ENCODE measurements around the gene NPLOC4.
A peak's percentile ranks its signal among the peaks of the same experiment; 100 is the strongest.

NPLOC4 gene

DNA sequence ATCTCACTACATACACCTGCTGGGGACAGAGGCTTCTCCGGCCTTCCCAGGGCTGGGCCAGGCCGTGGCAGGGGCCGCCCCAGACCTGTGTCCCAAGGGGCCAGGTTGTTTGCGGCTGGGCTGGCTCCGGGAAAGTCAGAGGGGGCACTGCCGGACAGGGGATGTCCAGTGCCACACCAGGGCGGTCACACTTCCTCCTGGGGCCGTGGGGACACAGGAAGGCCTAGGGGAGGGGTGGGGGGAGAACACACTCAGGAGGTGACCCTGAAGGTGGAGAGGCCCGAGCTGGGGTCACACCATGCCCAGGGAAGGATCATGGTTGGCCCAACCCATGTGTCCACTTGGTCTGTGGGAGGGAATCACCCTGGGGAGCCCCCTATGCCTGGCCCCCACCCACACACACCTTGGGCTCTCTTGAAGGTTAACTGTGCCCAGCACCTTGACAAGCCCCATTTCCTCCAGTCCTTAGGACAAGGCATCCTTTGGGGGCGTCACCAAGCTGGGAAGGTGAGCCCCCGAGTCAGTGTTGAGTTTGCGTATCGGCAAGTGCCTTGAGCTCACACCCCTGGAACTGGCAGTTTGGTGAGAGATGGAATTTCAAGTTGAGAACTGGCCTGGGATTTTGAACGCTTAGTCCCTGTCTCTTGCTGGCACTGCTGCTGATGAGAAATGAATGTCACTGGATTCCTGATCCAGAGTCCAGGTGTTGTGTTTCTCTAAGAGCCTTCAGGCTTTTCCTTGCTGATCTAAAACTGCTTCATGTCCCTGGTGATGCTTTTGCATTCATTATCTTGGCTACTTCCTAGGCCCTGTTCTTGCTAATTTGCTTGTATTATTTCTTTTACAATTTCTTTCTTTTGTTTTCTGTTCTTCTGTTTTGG is 116.7 kb downstream of the NPLOC4 start:
- no peak for DNase-seq (ENCODE audit: low read depth in 4 of 4, low spot score in 1 of 4)

DNA sequence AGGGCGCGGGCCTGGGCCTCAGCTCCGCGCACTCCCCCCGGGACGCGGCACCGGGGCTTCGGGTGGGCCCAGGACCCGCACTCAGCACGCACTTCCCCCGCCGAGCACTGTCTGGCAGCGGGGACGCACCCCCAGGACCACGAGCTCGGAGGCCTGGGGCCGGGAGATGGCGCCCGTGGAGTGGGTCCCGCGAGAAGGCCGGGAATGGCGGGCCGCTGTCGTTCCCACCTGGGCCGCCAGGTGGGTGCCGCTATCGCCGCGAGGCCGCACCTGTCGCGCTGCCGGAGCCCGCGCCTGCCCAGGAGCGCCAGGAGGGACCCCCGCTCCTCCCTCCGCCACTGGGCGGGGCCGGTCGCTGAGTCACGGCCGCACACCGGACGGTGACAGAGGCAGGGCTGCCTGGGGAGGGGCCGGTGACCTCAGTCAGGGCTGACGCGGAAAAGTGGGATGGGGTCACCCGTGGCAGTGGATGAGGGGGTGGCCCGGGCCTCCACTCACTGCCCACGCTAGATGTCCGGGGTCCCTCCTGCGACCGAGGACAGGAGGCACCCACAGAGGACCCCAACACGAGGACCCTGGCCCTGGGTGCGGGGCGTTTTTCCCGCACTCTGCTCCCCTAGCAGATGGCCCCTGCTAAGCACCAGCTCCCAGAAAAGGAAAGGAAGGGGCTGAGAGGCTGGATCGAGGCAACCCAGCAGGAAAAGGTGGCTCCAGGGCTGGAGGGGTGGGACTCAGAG is 117.5 kb downstream of the NPLOC4 start:
- DNase-seq (ENCODE audit: low read depth in 4 of 4, low spot score in 1 of 4): no peak

DNA sequence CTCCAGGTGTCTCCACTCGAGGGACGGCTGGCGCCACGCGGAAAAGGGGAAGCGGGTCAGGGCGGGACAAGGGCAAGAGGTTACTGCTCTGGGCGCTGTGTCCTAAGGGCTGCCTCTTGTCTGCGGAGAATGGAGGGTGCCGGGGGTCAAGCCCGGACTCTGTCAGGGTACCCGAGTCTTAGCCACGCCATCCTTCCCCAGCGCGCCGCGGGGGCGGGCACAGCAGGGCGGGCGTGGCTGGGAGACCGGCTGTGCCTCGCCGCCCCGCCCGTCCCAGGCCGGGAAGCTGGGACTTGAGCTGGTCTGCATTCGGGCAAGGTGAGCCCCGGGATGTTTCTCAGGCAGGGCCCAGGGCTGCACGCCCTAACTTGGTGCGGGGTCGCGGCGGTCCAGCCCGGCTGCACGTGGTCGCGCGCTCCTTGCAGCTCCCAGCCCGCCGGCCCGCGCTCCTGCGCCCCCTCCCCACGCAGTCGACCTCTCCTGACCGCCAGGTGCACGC is 118.1 kb downstream of the NPLOC4 start:
- no peak for DNase-seq (ENCODE audit: low read depth in 4 of 4, low spot score in 1 of 4)

DNA sequence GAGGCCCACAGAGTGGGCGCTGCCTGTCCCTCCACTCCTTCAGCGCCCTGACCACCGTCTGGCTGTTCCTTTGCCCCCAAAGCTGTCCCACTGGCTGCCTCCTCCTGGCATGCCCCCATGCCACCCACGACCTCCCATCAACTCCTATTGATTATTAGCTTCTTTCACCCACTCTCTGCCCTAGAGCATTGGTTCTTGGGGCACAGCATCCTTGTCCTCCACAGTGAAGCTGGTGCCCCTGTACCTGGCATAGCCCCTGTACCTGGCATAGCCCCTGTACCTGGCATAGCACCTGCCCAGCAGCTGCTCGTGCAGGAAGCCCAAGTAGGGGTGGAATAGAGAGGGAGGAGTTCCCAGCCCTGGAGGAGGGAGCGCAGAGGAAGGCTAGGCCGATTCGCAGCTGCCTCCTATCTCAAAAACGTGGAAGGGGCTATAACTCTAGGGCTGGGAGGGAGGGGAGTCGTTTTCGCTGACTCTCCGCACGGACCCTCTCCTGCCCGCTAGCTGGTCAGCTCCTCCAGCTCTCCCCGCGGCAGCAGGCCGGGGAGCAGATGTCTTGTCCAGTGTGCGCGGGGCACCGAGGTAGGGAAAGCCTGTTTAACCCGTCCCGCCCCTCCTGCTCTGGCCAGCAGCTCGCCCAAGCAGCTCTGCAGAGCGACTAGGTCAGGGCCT is 118.7 kb downstream of the NPLOC4 start:
- DNase-seq (ENCODE audit: low read depth in 4 of 4, low spot score in 1 of 4): no peak

DNA sequence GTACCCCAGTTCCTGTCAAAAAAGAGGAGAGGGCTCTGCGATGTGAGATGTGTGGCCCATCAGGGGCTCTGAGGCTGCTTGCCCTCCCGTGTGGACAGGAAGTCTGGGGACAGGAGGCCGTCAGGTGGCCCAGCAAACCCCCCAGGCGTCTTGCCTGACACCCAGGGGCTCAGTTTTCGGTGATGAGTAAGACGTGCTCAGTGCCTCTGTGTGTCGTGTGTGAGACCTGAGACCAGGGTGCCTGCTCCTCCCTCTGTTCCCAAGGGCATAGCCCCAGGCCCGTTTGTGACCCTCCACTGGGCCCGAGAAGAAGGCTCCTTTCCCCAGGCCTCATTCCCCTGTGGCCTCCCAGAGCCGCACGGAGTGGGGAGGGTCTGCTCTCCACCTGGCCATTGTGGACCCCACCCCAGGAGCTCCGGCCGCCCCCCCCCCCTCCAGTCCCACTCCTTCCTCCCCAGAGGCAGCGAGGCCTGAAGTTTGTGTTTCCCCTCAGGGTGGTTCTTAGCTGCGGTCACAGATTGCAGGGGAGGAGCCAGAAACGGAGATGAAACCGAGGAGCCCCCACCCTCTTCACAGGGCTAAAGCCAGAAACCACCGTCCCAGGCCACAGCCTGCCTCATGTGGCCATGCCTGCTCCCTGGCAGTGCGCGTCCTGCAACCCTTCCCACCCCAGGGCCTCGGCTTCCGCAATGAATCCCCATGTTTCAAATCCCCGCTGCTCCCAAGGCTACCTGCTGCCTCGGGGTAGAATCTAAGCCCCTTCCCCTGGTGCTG is 119.4 kb downstream of the NPLOC4 start:
- DNase-seq (ENCODE audit: low read depth in 4 of 4, low spot score in 1 of 4): no peak

DNA sequence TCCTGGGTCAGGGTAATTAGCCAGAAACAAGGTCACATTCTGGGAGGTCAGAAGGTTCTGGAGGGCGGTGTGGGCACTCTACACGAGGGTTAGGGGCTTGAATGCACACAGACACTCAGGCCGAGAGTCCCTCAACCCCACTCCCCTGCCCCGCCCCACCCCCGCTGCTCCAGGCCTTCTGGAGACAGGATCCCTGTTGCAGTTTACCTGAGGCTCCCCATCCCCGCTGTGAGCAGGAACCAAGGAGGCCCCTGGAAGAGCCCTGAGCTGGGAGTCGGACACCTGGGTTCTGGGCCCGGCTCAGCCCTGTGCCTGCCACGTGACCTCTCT is 119.9 kb downstream of the NPLOC4 start:
- no peak for DNase-seq (ENCODE audit: low read depth in 4 of 4, low spot score in 1 of 4)

DNA sequence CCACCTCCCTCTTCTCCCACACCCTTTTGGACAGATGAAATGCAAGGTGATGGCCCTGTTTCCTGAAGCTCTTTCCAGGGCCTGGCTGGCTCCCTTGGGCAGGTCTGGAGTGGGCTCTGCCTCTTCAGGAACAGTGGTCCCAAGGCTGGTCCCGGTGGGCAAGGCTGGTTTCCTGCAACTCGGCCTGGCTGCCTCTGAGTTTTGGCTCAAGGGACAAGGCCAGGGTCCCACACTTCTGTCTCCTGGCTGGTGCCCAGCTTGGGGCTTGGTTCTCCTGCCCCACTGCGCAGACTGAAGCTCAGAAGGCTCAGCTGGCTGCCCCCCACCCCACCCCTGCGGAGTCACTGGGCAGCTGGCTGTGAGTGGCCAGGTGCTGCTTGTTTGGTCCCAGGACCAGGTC is 120.5 kb downstream of the NPLOC4 start:
- no peak for DNase-seq (ENCODE audit: low read depth in 4 of 4, low spot score in 1 of 4)

DNA sequence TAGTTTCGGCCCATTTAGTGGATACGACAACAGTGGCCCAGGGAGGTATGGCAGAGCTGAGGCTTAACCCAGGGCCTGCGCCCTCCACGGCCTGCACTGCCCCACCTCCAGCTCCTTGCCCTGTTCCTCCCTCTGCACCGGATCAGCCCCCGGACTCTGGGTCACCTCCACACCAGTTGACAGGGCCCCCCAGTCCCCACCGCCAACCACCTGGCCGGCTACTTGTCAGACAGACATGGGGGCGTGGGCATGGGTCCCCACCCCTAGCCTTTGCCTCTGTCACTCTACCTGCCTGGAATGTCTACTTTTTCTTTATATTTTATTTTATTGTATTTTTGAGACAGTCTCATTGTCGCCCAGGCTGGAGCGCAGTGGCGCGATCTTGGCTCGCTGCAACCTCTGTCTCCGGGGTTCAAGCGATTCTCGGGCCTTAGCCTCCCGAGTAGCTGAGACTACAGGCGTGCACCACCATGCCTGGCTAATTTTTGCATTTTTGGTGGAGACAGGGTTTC is 121.3 kb downstream of the NPLOC4 start:
- no peak for DNase-seq (ENCODE audit: low read depth in 4 of 4, low spot score in 1 of 4)

DNA sequence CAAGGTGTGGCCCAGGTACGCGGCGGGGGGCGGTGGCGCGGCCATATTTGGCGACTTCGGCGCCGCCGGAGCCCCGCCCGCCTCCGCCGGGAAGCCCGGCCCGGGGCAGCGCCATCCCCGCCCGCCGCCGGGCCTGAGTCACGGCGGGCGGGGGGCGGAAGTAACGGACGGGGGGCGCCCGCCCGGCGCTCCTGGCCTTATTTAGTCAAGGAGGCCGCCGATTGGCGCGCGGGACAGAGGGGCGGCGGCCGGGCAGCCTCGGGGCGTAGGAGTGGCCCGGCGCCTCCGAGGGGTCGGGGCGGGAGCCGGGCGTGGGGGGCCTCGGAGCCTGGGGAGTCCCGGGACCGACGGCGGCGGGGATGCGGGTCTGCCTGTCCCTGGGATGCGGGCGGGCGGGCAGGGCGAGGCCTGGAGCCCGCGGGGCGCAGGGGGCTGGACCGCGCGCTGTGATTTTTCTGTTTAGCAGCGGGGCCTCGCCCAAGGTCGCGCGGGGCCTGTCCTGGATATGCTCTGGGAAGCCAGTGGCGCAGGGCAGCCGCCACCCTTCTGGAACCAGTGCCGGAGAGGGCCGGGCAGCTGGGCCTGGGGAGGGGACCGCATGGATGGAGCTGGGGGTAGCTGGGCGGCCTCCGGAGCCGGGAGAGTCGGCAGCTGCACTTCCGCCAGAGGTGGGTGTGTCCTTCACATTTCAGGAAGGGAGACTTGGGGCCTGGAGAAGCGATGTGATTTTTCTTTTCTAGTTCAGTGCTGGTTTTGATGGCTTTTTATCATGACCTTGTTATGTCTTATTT is 122.0 kb downstream of the NPLOC4 start:
- peak in 1 of 4 experiments; percentile 76 for DNase-seq (ENCODE audit: low read depth in 4 of 4, low spot score in 1 of 4)

DNA sequence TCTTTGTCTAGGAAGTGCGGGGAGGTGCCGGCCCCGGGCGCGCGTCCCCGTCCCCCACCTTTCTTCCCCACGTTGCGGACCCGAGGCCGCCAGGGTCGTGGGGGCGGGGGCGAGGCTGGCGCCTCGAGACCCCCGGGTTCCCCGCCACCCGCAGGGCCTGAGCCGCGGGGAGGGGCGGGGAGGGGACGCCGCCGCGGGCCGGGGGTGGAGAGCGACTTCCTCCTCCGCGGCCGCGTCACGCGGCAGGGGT is 122.5 kb downstream of the NPLOC4 start:
- no peak for DNase-seq (ENCODE audit: low read depth in 4 of 4, low spot score in 1 of 4)

DNA sequence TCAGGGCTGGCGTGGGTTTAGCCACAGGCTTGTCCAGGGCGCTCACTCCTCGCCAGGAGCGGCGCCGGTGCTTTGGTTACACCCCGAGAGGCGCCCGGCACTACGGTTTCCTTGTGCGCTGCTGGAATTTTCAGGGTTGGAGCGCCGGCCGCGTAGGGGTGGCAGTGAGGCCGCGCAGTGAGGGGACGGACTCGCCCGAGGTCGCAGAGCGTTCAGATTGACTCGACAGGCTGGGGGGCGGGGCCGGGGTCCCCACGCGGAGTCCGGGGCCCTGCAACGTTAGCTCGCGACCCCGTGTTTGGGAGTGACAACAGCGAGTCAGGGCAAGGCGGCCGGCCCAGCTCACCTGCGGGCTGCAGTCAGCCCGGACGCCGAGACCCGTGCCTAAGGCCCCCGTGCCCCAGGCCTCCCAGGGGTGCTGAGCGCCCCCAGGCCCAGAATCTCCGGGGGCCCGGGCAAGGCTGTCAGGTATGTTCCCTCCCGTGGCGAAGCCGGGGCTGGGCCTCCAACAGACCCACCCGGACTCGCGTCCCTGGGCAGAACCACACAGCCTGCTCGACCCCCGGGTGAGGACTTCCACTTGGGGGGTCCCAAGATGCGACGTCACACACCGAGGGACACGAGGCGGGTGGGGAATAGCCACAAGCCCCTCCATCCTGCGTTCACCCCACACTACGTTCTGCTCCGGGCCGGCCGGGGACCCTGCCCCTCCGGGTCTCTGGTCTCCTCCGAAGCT is 123.0 kb downstream of the NPLOC4 start:
- no peak for DNase-seq (ENCODE audit: low read depth in 4 of 4, low spot score in 1 of 4)

DNA sequence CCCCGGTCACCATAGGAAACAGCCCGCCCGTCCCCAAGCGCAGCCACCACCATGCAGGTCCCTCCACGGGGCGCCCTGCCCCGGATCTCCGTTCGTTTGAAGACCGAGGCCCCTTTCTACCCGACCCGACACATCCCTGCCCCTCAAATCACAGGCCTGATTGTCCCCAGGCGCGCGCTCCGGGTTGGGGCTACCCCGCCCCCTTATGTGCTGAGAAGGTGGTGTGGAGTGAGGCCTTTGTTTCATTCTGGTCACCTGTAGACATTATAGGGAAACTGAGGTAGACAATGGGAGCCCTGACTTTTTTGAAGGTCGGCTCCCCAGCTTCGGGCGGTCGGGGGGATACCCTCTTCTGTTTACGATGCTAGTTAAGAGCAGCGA is 123.5 kb downstream of the NPLOC4 start:
- peak in 1 of 4 experiments; percentile 59 for DNase-seq (ENCODE audit: low read depth in 4 of 4, low spot score in 1 of 4)

DNA sequence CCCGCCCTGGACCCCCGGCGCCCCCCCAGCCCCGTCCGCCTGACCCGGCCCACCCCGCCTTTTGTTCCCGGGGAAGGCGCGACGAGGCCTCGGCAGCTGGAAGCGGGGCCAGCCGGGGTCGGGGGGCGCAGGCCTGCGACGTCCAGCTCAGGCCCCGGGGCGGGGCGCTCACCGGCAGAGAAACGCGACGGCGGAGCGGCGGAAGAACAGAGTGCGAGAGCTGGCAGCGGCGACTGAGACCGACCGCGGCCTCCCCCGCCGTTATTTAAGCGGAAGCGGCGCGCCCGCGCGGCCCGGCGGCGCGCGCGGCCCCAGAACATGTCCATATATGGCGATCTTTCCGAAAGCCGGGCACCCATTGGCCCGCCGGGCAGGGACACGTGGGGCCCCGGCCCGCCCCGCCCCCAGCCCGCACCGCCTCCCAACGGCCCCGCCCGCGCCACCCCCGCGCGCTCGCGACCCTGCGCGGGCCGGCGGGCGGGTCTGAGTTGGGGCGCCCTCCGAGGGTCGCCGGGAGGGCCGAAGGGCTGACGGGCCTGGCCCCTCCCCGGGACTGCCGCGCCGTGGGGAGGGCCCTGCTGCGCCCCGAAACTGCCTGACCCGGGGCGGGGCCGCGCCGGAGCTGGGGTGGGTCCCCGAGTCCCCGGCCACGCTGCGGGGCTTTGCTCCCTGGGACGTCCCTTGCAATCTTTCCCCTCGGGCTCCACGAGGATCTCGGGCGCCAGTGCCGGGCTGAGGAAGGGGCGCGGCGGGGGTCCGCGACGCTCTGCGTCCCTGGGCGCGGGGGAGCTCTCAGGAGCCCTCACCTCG is 124.1 kb downstream of the NPLOC4 start, which contains the start of gene ACTG1:
Gene ACTG1, minus strand, starts transcription at position 238 of the 810 bp plus-strand sequence. CDS start 445 bp downstream, outside the sequence.
- peak; percentile 76 to 86 (median 84) for DNase-seq (ENCODE audit: low read depth in 4 of 4, low spot score in 1 of 4)

DNA sequence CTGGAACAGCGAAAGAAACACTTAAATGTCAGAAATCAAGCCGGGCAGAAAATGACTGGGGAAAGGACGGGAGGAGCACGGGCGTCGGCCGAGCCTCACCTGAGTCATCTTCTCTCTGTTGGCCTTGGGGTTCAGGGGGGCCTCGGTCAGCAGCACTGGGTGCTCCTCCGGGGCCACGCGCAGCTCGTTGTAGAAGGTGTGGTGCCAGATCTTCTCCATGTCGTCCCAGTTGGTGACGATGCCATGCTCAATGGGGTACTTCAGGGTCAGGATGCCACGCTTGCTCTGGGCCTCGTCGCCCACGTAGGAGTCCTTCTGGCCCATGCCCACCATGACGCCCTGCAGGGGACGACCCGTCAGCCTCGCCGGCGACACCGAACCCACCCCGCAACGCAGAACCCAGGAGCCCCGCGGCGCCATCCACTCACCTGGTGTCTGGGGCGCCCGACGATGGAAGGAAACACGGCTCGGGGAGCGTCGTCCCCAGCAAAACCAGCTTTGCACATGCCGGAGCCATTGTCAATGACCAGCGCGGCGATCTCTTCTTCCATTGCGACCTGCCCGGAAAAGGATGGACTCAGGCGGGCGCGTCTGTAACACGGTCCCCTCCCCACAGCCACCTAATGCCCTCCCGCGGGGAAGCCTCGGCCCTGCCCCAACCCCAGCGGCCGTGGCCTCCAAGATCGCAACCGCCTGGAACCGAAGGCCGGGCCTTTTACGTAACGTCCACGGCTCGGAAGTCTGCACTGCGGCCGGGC is 124.9 kb downstream of the NPLOC4 start:
- DNase-seq (ENCODE audit: low read depth in 4 of 4, low spot score in 1 of 4): no peak

DNA sequence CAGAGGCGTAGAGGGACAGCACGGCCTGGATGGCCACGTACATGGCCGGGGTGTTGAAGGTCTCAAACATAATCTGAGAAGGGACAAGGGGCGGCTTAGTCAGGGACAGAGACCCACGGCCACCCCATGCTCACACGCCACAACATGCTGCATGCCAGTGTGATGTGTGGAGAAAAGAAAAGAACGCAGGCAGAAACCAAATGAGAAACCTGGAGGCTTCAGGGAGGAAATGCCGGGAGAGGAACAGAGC is 125.4 kb downstream of the NPLOC4 start:
- no peak for DNase-seq (ENCODE audit: low read depth in 4 of 4, low spot score in 1 of 4)

DNA sequence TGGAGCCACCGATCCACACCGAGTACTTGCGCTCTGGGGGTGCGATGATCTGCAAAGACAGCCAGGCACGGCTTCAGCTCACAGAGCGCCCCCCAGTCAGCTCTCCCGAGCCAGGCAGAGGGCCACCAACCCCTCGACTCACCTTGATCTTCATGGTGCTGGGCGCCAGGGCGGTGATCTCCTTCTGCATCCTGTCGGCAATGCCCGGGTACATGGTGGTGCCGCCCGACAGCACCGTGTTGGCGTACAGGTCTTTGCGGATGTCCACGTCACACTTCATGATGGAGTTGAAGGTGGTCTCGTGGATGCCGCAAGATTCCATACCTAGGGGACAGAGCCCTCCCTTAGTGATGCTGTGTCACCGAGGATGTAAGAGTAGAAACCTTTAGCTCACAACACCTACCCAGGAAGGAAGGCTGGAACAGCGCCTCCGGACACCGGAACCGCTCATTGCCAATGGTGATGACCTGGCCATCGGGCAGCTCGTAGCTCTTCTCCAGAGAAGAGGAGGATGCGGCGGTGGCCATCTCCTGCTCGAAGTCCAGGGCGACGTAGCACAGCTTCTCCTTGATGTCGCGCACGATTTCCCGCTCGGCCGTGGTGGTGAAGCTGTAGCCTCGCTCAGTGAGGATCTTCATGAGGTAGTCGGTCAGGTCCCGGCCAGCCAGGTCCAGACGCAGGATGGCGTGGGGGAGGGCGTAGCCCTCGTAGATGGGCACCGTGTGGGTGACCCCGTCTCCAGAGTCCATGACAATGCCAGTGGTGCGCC is 125.9 kb downstream of the NPLOC4 start:
- DNase-seq (ENCODE audit: low read depth in 4 of 4, low spot score in 1 of 4): no peak

DNA sequence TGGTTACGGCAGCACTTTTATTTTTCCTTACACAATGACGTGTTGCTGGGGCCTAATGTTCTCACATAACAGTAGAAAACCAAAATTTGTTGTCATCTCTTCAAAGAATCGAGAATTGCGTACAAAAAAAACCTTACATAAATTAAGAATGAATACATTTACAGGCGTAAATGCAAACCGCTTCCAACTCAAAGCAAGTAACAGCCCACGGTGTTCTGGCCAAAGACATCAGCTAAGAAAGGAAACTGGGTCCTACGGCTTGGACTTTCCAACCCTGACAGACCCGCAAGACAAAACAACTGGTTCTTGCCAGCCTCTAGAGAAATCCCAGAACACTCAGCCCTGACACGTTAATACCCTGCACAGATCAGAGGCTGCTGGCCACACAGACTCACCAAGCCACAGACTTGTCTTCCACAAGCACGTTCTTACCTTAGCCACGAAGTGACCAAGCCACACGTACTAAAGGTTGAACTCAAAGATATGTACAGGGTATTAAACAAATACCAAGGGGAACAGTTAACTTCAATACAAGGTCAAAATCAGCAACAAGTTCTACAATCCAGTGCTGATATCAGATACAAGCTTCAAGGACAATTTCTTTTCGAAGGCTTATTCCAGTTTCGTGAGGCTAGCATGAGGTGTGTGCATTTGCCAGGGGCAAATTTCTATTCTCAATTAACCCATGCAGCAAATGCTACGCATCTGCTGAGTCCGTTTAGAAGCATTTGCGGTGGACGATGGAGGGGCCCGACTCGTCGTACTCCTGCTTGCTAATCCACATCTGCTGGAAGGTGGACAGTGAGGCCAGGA is 126.7 kb downstream of the NPLOC4 start:
- no peak for DNase-seq (ENCODE audit: low read depth in 4 of 4, low spot score in 1 of 4)
